IMR-90 (cell line): Measurements from ENCODE around the gene SOD2.
"Not testable (repeated sequence)": the region's sequence is repeated elsewhere in the genome, so short reads cannot be mapped to it uniquely, and the experiment has no call there.

Source experiments
- CTCF ChIP-seq: conservative IDR thresholded peaks from 2 replicates; pipeline ENCODE4 v1.5.1; 2012; ENCODE audit warnings: mild to moderate bottlenecking, low read depth, low read length, improper control_type of control experiment
- POLR2A ChIP-seq: IDR thresholded peaks from 2 replicates; pipeline ENCODE4 v1.6.1; 2012; ENCODE audit warnings: mild to moderate bottlenecking, low read depth, low read length

GRCh38 chr6:159663368-159663889 lies 29.6 kb downstream of the SOD2 start:
- not testable (repeated sequence) for TF ChIP-seq CTCF, POLR2A
